Endothelial cell of umbilical vein (primary cell): Measurements from ENCODE around the gene NT5DC1. TPM values are rescaled to one million over a fixed set of nuclear protein-coding genes. Genes with fewer than 3 reads are reported as not detected.

Source experiments
- BruUV-seq: library from RNA; stranded (reverse); fragments of 400-500 nt; replicated peaks from 2 replicates; lab custom pipeline; 2021; lab: Mats Ljungman, UMichigan
- CTCF ChIA-PET: fragments of 300-600, 350-600 bp; sonication (Branson Sonifier 250); formaldehyde crosslinking; loops from one replicate; lab custom pipeline; 2021; ENCODE audit warnings: antibody characterized with exemption, inconsistent platforms; lab: Charles Lee
- POLR2A ChIA-PET: fragments of 300-600, 350-600 bp; sonication (Branson Sonifier 250); formaldehyde crosslinking; loops from one replicate; lab custom pipeline; 2021; ENCODE audit warnings: antibody characterized with exemption, inconsistent platforms; lab: Charles Lee
- DNase-seq: peaks from one replicate; pipeline ENCODE4 v3.0.0-alpha.2; 2011; ENCODE audit warnings: low read depth, low spot score
- FAIRE-seq: peaks from 2 replicates; lab custom pipeline; 2011; peaks lifted over from hg19 to GRCh38; lab: Jason Lieb, UNC
- H2AFZ ChIP-seq: 2 replicates; pipeline ENCODE4 v1.6.0; 2012; ENCODE audit warnings: low read depth, low read length, control low read depth, inconsistent platforms
- H3K27ac ChIP-seq: 2 replicates; pipeline ENCODE4 v1.5.1; 2011; ENCODE audit warnings: low read depth, mild to moderate bottlenecking, control low read depth, low read length, moderate library complexity; ENCODE audit not compliant: insufficient read depth
- H3K27me3 ChIP-seq, 2 experiments: 2 replicates each; pipeline versions ENCODE4 v1.6.0 to v1.6.1; 2011; ENCODE audit warnings: low read length in 2 of 2, mixed read lengths in 1 of 2; ENCODE audit not compliant: control insufficient read depth in 2 of 2, insufficient read depth in 2 of 2
- H3K36me3 ChIP-seq, 2 experiments: 2 replicates in 1 of 2; 3 replicates in 1 of 2; pipeline ENCODE4 v1.5.1; 2011; ENCODE audit warnings: low read length in 2 of 2, mild to moderate bottlenecking in 1 of 2, moderate library complexity in 1 of 2; ENCODE audit not compliant: control insufficient read depth in 2 of 2, insufficient read depth in 2 of 2; ENCODE audit errors: extremely low read depth in 1 of 2
- H3K4me1 ChIP-seq: 3 replicates; pipeline ENCODE4 v1.5.1; 2011; ENCODE audit warnings: mild to moderate bottlenecking, low read length; ENCODE audit not compliant: control insufficient read depth, insufficient read depth; ENCODE audit errors: extremely low read depth
- H3K4me2 ChIP-seq: 2 replicates; pipeline ENCODE4 v1.6.1; 2011; ENCODE audit warnings: low read length, control low read depth, mixed read lengths; ENCODE audit not compliant: insufficient read depth
- H3K4me3 ChIP-seq, 3 experiments: fragments of 200-600 bp in 1 of 3; sonication (generic), shearing (Covaris generic) in 1 of 3; replicated peaks in 1 of 3; 2 replicates each; pipeline ENCODE4 v1.5.1; 2011 to 2016; ENCODE audit warnings: control low read depth in 3 of 3, low read length in 3 of 3, mild to moderate bottlenecking in 2 of 3, inconsistent platforms in 1 of 3, low read depth in 1 of 3, moderate library complexity in 1 of 3; ENCODE audit not compliant: insufficient read depth in 1 of 3
- H3K79me2 ChIP-seq: 2 replicates; pipeline ENCODE4 v1.6.0; 2012; ENCODE audit warnings: low read length, inconsistent platforms; ENCODE audit not compliant: control insufficient read depth, insufficient read depth
- H3K9ac ChIP-seq: replicated peaks from 2 replicates; pipeline ENCODE3; 2011; ENCODE audit warnings: low read length, control low read depth; ENCODE audit not compliant: insufficient read depth; ENCODE audit errors: extremely low read depth
- H3K9me1 ChIP-seq: replicated peaks from 3 replicates; pipeline ENCODE4 v1.6.0; 2011; ENCODE audit warnings: mild to moderate bottlenecking, low read length; ENCODE audit not compliant: control insufficient read depth, insufficient read depth; ENCODE audit errors: extremely low read depth
- H3K9me3 ChIP-seq: replicated peaks from 2 replicates; pipeline ENCODE4 v1.5.1; 2012; ENCODE audit warnings: low read length, inconsistent platforms; ENCODE audit not compliant: control insufficient read depth, insufficient read depth
- H4K20me1 ChIP-seq: replicated peaks from 2 replicates; pipeline ENCODE3; 2011; ENCODE audit warnings: mild to moderate bottlenecking, low read length; ENCODE audit not compliant: control insufficient read depth, insufficient read depth; ENCODE audit errors: extremely low read depth
- EZH2 ChIP-seq: IDR thresholded peaks from 2 replicates; pipeline ENCODE4 v1.6.1; 2012; ENCODE audit warnings: borderline replicate concordance, low read depth, mild to moderate bottlenecking, moderate library complexity, low read length, inconsistent platforms; ENCODE audit not compliant: severe bottlenecking
- FOS ChIP-seq: IDR thresholded peaks from 2 replicates; pipeline ENCODE4 v1.6.1; 2011; ENCODE audit warnings: mild to moderate bottlenecking, low read length, moderate library complexity, borderline replicate concordance; ENCODE audit not compliant: insufficient read depth
- GATA2 ChIP-seq: IDR thresholded peaks from 2 replicates; pipeline ENCODE4 v1.7.0; 2011; ENCODE audit warnings: low read depth, mild to moderate bottlenecking, moderate library complexity, mixed read lengths, low read length; ENCODE audit not compliant: insufficient read length, insufficient read depth
- JUN ChIP-seq: IDR thresholded peaks from 2 replicates; pipeline ENCODE4 v1.6.1; 2011; ENCODE audit warnings: borderline replicate concordance, low read depth; ENCODE audit not compliant: insufficient read length, insufficient read depth
- MYC ChIP-seq: IDR thresholded peaks from one replicate; pipeline ENCODE4 v1.6.1; 2011; ENCODE audit warnings: mild to moderate bottlenecking, low read depth, low read length
- POLR2A ChIP-seq: IDR thresholded peaks from 2 replicates; pipeline ENCODE4 v1.6.1; 2012; ENCODE audit warnings: low read depth, mild to moderate bottlenecking, control low read depth, low read length
- POLR2AphosphoS5 ChIP-seq: IDR thresholded peaks from 2 replicates; pipeline ENCODE4 v1.6.1; 2012; ENCODE audit warnings: low read depth, mild to moderate bottlenecking, control low read depth, low read length, moderate library complexity; ENCODE audit not compliant: insufficient read depth
- dilution Hi-C: fragments of 300-500 bp; cut with MboI; formaldehyde crosslinking; loops from one replicate; pipeline ENCODE4 v1.15.0; 2019; ENCODE audit warnings: low sequenced_read_pairs; ENCODE audit not compliant: extremely low pct_ligation_motif_present
- intact Hi-C: fragments of 100-400 bp; cut with micrococcal nuclease; formaldehyde crosslinking; loops from one replicate; pipeline ENCODE4 v1.10.0; 2022
- polyA plus RNA-seq, 4 experiments: library from polyadenylated mRNA; depleted of rRNA in 3 of 4; stranded (reverse) in 3 of 4; unstranded in 1 of 4; fragments of >200 nt; gene quantifications; 2 replicates each; pipeline versions ENCODE4 v1.2.1 to v1.2.3, GENCODE V29; 2011 to 2012; ENCODE audit warnings: missing spikeins in 1 of 4
- total RNA-seq: library from RNA; stranded (reverse); gene quantifications from 2 replicates; pipeline ENCODE4 v1.2.3, GENCODE V29; 2021
- TF ChIP-seq, protein P1 (sequence below): IDR thresholded peaks from 2 replicates; pipeline ENCODE4 v1.6.1; 2011; ENCODE audit not compliant: insufficient read depth, insufficient read length
- TF ChIP-seq, protein P2 (sequence below), 2 donors: IDR thresholded peaks; 1 replicate in 1 of 2; 2 replicates in 1 of 2; pipeline ENCODE4 v1.5.1; 2011; ENCODE audit warnings: low read length in 2 of 2, mild to moderate bottlenecking in 2 of 2, moderate library complexity in 2 of 2, control low read depth in 1 of 2, inconsistent platforms in 1 of 2, low read depth in 1 of 2; ENCODE audit not compliant: insufficient read depth in 1 of 2; ENCODE audit errors: extremely low read depth in 1 of 2

Gene NT5DC1
- total and polyA plus RNA-seq, 2 donors (not counting 3 experiments of a cell fraction or from before 2014, with no cell fraction given), result 11.3 to 24.3 TPM

DNA sequence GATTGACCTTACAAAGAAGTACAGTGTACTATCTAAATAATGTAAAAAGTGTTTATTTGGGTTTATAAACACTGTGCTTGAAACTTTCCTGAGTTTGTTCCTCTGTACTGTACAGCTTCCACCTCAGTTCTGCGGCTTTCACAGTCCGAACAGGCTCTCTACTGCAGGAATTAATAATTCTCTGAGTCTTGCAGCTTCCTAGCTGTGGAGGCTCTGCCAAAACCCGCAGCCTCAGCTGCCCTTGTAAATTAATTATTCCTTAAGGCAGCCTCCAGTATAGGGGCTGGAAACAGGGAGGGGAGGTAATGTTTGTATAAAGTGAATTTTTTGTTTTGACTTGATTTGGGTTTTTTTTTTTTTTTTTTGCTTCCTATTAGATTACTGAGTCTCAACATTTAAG is 134.0 kb downstream of the NT5DC1 start:
- no peak overlapping the region for H2AFZ ChIP-seq
- H3K4me2 ChIP-seq, result no peak overlapping the region
- H3K9ac ChIP-seq, result no peak overlapping the region
- no TSS peak for BruUV-seq
- dilution Hi-C loops (no loop called here), intact Hi-C loops (no loop called here)
- H3K79me2 ChIP-seq, result no peaks in the 10 kb centered on the region
- H3K9me1 ChIP-seq, result no peaks in the 10 kb centered on the region
- no peak overlapping the region for H3K4me3 ChIP-seq
- no peaks in the 10 kb centered on the region for H3K4me1 ChIP-seq
- H3K27me3 ChIP-seq, result no peaks in the 10 kb centered on the region
- CTCF ChIA-PET, result interaction anchor here (5.4 kb wide), 1 partner anchor 17 kb away, joined by 21 read pairs; no protein-coding TSS in a partner anchor
- POLR2A ChIA-PET, result no interaction called here
- TF ChIP-seq JUN (no peak), POLR2A (no peak), GATA2 (no peak), EZH2 (no peak), FOS (no peak), MYC (no peak), POLR2AphosphoS5 (no peak)
- TF ChIP-seq, protein P1, sequence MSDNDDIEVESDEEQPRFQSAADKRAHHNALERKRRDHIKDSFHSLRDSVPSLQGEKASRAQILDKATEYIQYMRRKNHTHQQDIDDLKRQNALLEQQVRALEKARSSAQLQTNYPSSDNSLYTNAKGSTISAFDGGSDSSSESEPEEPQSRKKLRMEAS, result no peak
- TF ChIP-seq, protein P2, sequence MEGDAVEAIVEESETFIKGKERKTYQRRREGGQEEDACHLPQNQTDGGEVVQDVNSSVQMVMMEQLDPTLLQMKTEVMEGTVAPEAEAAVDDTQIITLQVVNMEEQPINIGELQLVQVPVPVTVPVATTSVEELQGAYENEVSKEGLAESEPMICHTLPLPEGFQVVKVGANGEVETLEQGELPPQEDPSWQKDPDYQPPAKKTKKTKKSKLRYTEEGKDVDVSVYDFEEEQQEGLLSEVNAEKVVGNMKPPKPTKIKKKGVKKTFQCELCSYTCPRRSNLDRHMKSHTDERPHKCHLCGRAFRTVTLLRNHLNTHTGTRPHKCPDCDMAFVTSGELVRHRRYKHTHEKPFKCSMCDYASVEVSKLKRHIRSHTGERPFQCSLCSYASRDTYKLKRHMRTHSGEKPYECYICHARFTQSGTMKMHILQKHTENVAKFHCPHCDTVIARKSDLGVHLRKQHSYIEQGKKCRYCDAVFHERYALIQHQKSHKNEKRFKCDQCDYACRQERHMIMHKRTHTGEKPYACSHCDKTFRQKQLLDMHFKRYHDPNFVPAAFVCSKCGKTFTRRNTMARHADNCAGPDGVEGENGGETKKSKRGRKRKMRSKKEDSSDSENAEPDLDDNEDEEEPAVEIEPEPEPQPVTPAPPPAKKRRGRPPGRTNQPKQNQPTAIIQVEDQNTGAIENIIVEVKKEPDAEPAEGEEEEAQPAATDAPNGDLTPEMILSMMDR (IDR thresholded peaks at IDR 0.05; ENCODE audit: extremely low read depth in 1 of 2, insufficient read depth in 1 of 2, low read depth in 1 of 2, low read length in 2 of 2), result no peak
- no peak overlapping the region for H3K27ac ChIP-seq
- no peak for DNase-seq
- no peaks in the 10 kb centered on the region for H3K9me3 ChIP-seq
- H4K20me1 ChIP-seq, result no peaks in the 10 kb centered on the region
- no peaks in the 10 kb centered on the region for H3K36me3 ChIP-seq
- no peak for FAIRE-seq
